Left lobe of liver (tissue), 2 donors: Measurements from ENCODE around the gene GDPD3. TPM values are rescaled to one million over a fixed set of nuclear protein-coding genes. Genes with fewer than 3 reads are reported as not detected.

Experiments used
- ATAC-seq: fragments of 200-7000 bp; cut with Tn5 transposase; one replicate; pipeline ENCODE4 v1.9.1; 2020; ENCODE audit warnings: mild to moderate bottlenecking, moderate library complexity
- DNase-seq: peaks from one replicate; pipeline ENCODE4 v3.0.0-alpha.2; 2020; ENCODE audit warnings: low spot score
- total RNA-seq: library from RNA; stranded (reverse); gene quantifications from one replicate; pipeline ENCODE4 v1.2.1, GENCODE V29; 2021
- donor health status: DM: no; HTN: no; CAD: no; lungs with moderate emphysema.
- donor health status: DM: no; HTN: yes; CAD: no.

Gene GDPD3
- total RNA-seq, 1 donor from 2014 or later, result 1.4 TPM

GRCh38 chr16:30096105-30096861, 17.1 kb downstream of the GDPD3 start, which contains the start of gene YPEL3:
Gene YPEL3 (minus strand): TSS chr16:30096213. CDS start chr16:30095482, 731 bp downstream.
- ATAC-seq, result peak; percentile 82
- DNase-seq, result peak; percentile 94

- DNase-seq, result no peak
- ATAC-seq, result no peak
Observed at GRCh38 chr16:30095166-30096078, 17.9 kb downstream of the GDPD3 start.

- no peak for DNase-seq
- no peak for ATAC-seq
Observed at GRCh38 chr16:30094541-30095165, 18.7 kb downstream of the GDPD3 start.

DNA sequence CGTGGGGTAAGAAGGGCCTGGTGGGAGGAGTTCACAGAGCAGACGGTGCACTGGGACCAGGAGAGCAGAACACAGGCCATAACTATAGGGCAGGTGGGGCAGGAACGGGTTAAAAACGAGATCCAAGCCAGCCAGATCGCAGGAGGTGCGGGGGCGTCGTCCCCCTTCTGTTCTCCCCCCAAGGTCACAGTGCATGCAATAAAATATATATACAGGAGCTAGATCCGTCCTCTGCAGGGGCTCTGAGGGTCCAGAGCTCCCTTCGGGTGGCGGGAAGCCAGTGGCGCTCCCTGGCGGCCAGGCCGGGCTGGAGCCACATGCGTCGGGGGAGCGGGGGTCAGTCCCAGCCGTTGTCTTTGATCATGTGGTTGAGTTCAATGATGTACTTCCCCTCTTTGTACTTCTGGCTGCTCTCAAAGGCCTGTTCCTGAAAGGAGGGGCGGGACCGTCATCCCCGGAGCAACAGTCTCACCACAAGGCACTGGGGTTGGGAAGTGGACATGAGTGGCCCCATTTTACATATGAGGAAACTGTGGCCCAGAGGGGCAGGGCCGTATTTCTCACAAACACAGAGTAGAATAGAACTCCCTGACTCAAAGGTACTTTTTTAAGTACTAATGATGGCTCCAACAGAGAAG, 20.8 kb downstream of the GDPD3 start:
- DNase-seq (peak; percentile 70), ATAC-seq (peak; percentile 37)

DNA sequence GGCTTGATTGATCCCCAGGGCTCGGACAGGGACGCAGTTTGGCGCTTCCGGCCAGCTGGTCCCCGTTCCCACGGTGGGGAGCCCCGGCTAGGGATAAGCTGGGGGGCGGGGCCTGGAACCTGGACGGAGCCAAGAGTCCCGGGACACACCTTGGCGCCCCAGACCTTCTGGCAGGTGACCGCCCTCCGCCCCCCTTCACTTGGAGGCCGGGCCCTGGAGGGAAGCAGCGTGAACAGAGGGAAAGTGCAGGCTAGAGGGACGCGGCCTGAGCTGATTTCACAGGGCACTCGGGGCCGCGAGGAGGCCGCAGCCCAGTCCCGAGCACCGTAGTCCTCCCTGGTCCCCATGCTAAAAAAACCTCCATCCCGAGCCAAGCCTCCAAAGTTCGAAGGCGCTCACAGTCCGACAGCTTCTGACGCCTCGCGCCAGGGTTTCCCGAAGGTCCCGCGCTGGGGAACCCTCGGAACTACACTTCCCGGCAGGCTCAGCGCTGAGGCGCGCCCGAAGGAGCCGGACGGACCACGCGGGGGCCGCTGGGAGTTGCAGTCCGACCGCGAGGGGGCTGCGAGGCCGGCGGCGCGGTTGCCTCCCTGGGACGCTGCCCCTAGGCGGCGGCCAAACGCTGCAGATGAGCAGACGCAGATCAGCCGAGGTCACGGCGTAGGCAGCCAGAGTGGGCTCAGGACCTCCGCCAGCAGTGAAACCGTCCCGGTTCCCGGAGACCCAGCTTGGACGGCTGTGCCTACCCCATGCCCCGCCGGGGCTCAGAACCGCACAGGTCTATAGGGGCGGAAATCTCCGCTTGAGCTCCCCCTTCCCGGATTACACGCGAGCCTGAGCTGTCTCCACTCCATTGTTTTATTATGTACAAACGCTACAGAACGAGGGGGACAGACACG, 21.6 kb downstream of the GDPD3 start, which contains the start of gene TBX6:
TBX6 (minus strand) TSS at position 451 of the 899 bp plus-strand sequence. CDS start 731 bp downstream, outside the sequence.
- ATAC-seq, result peak; percentile 89
- DNase-seq, result peak; percentile 94

GRCh38 chr16:30090610-30091331, 22.6 kb downstream of the GDPD3 start:
- ATAC-seq, result no peak
- peak; percentile 56 for DNase-seq

- DNase-seq (no peak), ATAC-seq (no peak)
Observed at GRCh38 chr16:30088832-30089624, 24.3 kb downstream of the GDPD3 start.

DNA sequence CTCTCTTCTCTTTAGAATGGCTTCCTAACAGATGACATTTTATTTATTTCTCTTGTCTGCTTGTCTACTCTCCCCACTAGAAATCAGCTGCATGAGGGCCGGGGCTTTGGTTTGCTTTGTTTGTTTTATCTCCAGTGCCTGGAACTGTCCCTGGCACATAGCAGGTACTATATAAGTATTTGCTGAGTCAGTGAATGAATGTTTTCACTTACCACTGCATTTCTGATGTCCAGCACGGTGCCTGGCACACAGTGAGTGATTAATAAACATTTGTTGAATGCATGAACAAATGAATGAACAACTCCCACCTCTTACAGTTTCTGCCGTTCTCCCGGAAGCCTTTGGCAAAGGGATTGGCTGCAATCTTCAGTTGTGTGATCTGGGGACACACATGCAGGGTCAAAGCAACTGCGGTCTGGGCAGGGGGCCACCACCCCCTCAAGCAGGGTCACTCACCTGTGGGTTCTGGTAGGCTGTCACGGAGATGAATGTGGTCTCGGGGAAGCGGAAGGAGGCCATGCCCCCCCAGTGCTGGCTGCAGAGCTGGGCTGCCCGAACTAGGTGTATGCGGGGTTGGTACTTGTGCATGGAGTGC, 25.0 kb downstream of the GDPD3 start:
- ATAC-seq (no peak), DNase-seq (no peak)

DNA sequence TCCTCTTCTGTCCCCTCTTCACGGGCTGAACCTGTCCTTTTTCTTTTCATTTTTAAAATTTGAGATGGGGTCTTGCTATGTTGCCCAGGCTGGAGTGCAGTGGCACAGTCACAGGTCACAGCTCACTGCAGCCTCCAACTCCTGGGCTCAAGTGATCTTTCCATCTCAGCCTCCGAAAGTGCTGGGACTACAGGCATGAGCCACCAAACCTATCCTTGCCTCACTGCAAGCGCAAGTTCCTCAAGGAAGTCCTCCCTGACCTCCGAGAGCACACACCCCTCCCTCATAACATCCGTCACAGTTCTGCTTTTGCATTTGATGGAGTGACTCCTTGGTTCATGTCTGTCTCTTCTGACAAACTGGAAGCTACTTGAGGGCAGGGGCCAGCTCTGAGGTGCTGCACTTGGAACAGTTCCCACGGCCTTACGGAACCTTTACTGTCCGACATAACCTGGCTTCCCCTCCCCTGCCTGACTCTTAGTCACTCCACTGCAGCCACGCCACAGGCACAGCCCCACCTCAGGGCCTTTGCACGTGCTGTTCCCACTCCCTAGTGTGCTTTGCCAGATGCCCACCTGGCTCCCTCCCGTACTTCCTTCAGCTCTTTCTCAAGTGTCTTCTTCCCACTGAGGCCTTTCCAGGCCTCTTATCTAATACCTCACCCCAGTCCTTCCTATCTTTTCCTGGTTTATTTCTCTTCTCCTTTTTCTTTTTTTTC, 26.0 kb downstream of the GDPD3 start:
- DNase-seq (no peak), ATAC-seq (no peak)

- DNase-seq, result no peak
- no peak for ATAC-seq
Observed at GRCh38 chr16:30086291-30087140, 26.8 kb downstream of the GDPD3 start.

DNA sequence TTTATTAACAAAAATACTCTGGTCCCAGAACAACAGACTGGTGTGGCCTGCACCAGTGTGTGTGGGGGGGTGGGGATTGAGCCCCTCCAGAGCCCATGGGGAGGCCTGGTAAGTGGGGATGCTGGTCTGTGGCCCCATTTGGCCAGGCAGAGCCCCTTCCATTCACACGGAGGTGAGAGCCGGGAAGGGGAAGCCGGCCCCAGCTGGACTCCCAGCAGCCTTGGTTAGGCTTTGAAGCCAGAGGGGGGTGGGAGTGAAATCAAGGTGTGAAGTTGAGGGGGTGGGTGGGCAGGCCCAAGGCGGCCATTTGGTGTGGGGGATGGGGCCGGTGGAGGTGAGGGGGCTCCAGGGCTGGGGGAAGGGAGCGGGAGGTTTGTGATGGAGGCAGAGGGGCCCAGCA, 27.5 kb downstream of the GDPD3 start:
- ATAC-seq, result no peak

DNA sequence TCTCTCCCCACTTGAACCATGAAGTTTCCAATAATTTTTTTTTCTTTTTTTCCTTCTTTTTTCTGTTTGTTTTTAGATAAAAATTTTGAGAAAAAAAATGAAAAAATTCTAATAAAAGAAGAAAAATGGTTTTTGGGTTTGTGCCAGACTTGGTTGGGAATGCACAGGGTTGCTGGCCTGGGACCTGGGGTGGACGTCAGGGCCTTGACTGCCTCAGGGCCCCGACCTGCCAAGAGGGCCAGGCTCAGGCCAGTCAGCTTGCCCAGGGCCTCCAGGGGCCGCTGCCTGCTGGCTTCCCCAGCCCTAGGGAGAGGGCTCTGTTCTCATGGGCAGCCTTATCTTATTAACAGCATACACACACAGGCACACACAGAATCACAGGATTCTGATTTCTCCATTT, 28.1 kb downstream of the GDPD3 start:
- ATAC-seq, result no peak
- no peak for DNase-seq

More for the DNA sequence above, 27.5 kb downstream of the GDPD3 start:
- no peak for DNase-seq

DNA sequence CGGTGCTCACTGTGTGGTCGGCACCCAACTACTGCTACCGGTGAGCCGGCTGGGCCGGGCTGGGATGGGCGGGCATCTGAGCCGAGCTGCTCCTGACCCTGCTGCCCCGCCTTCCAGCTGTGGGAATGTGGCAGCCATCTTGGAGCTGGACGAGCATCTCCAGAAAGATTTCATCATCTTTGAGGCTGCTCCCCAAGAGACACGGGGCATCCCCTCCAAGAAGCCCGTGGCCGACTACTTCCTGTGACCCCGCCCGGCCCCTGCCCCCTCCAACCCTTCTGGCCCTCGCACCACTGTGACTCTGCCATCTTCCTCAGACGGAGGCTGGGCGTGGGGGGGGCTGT, 28.5 kb downstream of the GDPD3 start:
- no peak for ATAC-seq
- no peak for DNase-seq

- DNase-seq (no peak), ATAC-seq (peak; percentile 8)
Observed at GRCh38 chr16:30084096-30084815, 29.1 kb downstream of the GDPD3 start.

DNA sequence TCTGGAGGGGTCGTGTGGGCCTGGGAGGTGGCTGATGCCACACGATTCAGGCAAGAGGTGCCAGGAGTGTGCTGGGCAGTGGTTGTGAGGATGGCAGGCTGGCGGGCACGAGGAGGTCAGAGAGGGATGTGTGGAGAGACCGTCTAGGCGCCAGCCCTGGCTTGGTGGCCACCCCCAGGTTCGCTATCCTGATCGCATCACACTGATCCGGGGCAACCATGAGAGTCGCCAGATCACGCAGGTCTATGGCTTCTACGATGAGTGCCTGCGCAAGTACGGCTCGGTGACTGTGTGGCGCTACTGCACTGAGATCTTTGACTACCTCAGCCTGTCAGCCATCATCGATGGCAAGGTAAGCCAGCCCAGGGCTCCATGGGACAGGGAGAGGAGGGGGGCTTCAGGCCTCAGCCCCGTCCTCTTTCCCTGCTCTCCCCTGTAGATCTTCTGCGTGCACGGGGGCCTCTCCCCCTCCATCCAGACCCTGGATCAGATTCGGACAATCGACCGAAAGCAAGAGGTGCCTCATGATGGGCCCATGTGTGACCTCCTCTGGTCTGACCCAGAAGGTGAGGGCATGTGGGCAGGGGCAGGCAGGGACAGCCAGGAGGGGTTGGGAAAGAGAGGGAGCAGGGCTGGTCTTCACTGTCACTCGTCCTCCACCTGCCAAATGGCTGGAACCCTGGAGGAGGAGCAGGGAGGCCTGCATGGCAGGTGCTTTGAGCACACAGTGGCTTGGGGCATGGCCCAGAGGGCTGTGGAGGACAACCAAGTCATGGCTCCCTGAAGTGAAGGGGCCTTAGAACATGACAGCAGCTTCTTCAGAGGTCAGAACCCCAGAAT, 29.9 kb downstream of the GDPD3 start:
- peak; percentile 6 for ATAC-seq

More for the DNA sequence above, 29.9 kb downstream of the GDPD3 start:
- DNase-seq, result no peak
